Measurements from ENCODE around the gene SHPK. TPM values are rescaled to one million over a fixed set of nuclear protein-coding genes. Genes with fewer than 3 reads are reported as not detected.

The SHPK gene
- total RNA-seq, 1 experiment from 2014 or later = 8.4 TPM

DNA sequence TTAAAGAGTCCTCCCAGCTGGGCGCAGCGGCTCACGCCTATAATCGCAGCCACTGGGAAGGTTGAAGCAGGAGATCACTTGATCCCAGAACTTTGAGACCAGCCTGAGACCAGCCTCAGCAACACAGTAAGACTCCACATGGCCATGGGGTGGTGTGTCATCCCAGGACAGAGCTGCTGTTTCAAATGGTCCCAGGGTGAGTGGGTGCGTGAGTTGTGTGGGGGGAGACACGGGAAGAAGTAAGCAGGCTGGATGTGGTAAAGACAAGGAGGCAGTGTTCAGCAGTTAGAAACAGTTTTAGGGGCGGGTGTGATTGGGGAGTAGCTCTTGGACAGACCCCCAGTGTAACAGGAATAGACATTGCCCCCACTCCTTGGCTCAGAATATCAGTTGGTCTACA, 3.8 kb downstream of the SHPK start:
- DNase-seq (ENCODE audit: low read depth, low spot score) (no peak), ATAC-seq (no peak)
- Histone ChIP-seq H3K9me3 (ENCODE audit: control insufficient read depth, insufficient read depth, low read depth, low read length) (no peaks in the 10 kb centered on the region), H3K36me3 (ENCODE audit: control insufficient read depth, insufficient read depth, low read length) (peaks cover 2% of the 10 kb centered on the region; the same call in 1 of the 2 replicates), H3K4me1 (ENCODE audit: control insufficient read depth, insufficient read depth, low read length) (0 out of 2 replicates have a peak, but pooled peaks cover 4% of the 10 kb centered on the region), H3K4me3 (ENCODE audit: low read depth in 2 of 2, low read length in 2 of 2) (no peak overlapping the region), H3K27me3 (ENCODE audit: control insufficient read depth, insufficient read depth, low read length) (no peaks in the 10 kb centered on the region), H3K27ac (ENCODE audit: low read length) (no peak overlapping the region)
- TF ChIP-seq REST (IDR thresholded peaks at IDR 0.05; ENCODE audit: insufficient read depth in 1 of 2, low read depth in 2 of 2, low read length in 1 of 2) = no peak
- no peak for TF ChIP-seq POLR2AphosphoS5 (IDR thresholded peaks at IDR 0.05; ENCODE audit: low read depth, low read length)
- TF ChIP-seq, protein P1, sequence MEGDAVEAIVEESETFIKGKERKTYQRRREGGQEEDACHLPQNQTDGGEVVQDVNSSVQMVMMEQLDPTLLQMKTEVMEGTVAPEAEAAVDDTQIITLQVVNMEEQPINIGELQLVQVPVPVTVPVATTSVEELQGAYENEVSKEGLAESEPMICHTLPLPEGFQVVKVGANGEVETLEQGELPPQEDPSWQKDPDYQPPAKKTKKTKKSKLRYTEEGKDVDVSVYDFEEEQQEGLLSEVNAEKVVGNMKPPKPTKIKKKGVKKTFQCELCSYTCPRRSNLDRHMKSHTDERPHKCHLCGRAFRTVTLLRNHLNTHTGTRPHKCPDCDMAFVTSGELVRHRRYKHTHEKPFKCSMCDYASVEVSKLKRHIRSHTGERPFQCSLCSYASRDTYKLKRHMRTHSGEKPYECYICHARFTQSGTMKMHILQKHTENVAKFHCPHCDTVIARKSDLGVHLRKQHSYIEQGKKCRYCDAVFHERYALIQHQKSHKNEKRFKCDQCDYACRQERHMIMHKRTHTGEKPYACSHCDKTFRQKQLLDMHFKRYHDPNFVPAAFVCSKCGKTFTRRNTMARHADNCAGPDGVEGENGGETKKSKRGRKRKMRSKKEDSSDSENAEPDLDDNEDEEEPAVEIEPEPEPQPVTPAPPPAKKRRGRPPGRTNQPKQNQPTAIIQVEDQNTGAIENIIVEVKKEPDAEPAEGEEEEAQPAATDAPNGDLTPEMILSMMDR (IDR thresholded peaks at IDR 0.05) = no peak
- no peak for TF ChIP-seq SIN3A (IDR thresholded peaks at IDR 0.05; ENCODE audit: borderline replicate concordance, insufficient read depth, low read depth, low read length)
- no peak for TF ChIP-seq TCF7L2 (IDR thresholded peaks at IDR 0.05; ENCODE audit: low read depth, low read length)
- intact Hi-C loops (cut with micrococcal nuclease; ENCODE audit: unreplicated experiment) (no loop called here), in situ Hi-C loops (cut with HindIII; ENCODE audit: low pct_unique_long_range_greater_than_20kb, low sequenced_read_pairs) (no loop called here)
- CTCF ChIA-PET = no interaction called here
- POLR2A ChIA-PET = no interaction called here
- BruUV-seq (replicated peaks) = no TSS peak

DNA sequence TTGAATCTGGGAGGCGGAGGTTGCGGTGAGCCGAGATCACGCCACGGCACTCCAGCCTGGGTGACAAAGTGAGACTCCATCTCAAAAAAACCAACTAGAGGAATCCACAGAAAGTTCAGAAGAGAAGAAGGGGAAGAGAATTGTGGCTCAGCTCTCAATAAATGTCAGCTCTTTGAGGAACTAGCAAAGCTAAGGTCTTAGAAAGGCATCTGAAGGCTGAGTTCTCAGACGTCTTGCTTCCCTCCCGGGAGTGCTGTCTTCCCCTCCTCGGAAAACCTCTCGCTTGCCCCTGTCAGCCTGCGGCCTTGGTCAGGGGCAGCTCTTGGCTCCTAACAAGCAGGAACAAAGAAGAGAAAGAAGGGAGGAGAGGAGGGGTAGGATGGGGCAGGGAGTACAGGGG, 5.3 kb downstream of the SHPK start:
- no TSS peak for BruUV-seq (replicated peaks)
- TF ChIP-seq, protein P1 (IDR thresholded peaks at IDR 0.05) = no peak
- no peak for TF ChIP-seq TCF7L2 (IDR thresholded peaks at IDR 0.05; ENCODE audit: low read depth, low read length)
- no peak for TF ChIP-seq REST (IDR thresholded peaks at IDR 0.05; ENCODE audit: insufficient read depth in 1 of 2, low read depth in 2 of 2, low read length in 1 of 2)
- no peak for TF ChIP-seq SIN3A (IDR thresholded peaks at IDR 0.05; ENCODE audit: borderline replicate concordance, insufficient read depth, low read depth, low read length)
- TF ChIP-seq POLR2AphosphoS5 (IDR thresholded peaks at IDR 0.05; ENCODE audit: low read depth, low read length) = no peak
- Histone ChIP-seq H3K4me1 (ENCODE audit: control insufficient read depth, insufficient read depth, low read length) (0 out of 2 replicates have a peak, but pooled peaks cover 4% of the 10 kb centered on the region), H3K9me3 (ENCODE audit: control insufficient read depth, insufficient read depth, low read depth, low read length) (no peaks in the 10 kb centered on the region), H3K4me3 (ENCODE audit: low read depth in 2 of 2, low read length in 2 of 2) (no peak overlapping the region), H3K36me3 (ENCODE audit: control insufficient read depth, insufficient read depth, low read length) (peaks cover 1% of the 10 kb centered on the region; the same call in 1 of the 2 replicates), H3K27me3 (ENCODE audit: control insufficient read depth, insufficient read depth, low read length) (no peaks in the 10 kb centered on the region), H3K27ac (ENCODE audit: low read length) (no peak overlapping the region)
- DNase-seq (ENCODE audit: low read depth, low spot score) (no peak), ATAC-seq (no peak)
- intact Hi-C loops (cut with micrococcal nuclease; ENCODE audit: unreplicated experiment) (no loop called here), in situ Hi-C loops (cut with HindIII; ENCODE audit: low pct_unique_long_range_greater_than_20kb, low sequenced_read_pairs) (no loop called here)
- CTCF ChIA-PET = no interaction called here
- POLR2A ChIA-PET = no interaction called here

Data from Panc1 (cell line).